GM18951 (cell line): Measurements from ENCODE around the gene TMEM121.

Experiments used
- POLR2A ChIP-seq: IDR thresholded peaks from 4 replicates; pipeline ENCODE4 v1.6.1; 2011; ENCODE audit warnings: mild to moderate bottlenecking; ENCODE audit not compliant: insufficient read length, insufficient read depth; ENCODE audit errors: extremely low read depth
- in situ Hi-C: fragments of 300-500 bp; cut with MboI; formaldehyde crosslinking; loops from one replicate; pipeline ENCODE4 v1.12.0; 2022; ENCODE audit warnings: low sequenced_read_pairs, mixed read lengths, inconsistent platforms; ENCODE audit not compliant: unreplicated experiment

The TMEM121 gene

DNA sequence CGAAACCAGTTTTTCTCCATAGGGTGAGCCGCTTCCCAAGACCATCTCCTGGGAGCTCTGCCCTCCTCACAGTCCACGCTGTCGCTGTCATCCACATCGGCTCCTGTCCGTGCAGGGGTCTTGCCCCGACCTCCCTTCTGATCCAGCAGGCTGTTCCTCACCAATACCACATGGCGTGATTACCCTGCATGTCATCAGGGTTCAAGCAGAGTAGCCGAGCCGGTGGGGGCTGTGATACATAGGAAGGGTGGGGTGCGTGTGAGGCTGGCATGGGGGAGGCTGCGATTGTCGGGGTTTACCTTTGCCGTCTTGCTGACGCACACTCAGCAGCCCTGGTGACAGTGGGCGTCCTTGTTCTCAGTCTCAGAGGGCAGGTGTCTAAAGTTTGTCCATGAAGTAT lies 18.3 kb upstream of the TMEM121 start:
- in situ Hi-C loops = no loop called here
- TF ChIP-seq POLR2A = no peak

DNA sequence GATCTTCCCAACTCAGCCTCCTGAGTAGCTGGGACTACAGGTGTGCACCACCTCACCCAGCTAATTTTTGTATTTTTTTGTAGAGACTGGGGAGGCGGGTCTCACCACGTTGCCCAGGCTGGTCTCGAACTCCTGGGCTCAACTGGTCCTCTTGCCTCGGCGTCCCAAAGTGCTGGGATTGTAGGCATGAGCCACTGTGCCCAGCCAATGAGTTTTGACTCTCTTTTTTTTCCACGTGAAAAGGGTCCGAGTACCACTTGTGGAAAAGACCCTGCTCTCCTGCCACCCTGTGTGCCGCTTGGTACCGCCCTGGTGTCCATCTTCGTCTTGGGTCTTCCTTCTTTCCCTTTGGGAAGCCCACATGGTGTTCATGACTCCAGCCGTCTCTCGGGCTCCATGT lies 17.8 kb upstream of the TMEM121 start:
- no peak for TF ChIP-seq POLR2A
- in situ Hi-C loops = no loop called here

DNA sequence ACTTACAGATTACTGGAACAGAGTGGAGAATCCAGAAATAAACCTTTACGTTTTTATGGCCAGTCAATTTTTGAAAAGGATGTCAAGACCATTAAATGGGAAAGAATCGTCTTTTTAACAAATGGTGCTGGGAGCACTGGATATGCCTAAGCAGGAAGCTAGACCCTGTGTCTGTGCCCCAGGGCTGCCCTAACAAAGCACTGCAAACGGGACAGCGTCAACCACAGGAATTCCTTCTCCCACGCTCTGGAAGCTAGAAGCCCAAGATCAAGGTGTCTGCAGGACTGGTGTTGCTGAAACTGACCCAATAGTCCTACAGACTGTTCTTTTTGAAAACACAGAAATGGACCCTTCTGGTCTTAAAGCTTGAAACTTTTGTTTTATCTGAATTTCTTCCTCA lies 9.3 kb upstream of the TMEM121 start:
- no peak for TF ChIP-seq POLR2A
- in situ Hi-C loops = no loop called here

DNA sequence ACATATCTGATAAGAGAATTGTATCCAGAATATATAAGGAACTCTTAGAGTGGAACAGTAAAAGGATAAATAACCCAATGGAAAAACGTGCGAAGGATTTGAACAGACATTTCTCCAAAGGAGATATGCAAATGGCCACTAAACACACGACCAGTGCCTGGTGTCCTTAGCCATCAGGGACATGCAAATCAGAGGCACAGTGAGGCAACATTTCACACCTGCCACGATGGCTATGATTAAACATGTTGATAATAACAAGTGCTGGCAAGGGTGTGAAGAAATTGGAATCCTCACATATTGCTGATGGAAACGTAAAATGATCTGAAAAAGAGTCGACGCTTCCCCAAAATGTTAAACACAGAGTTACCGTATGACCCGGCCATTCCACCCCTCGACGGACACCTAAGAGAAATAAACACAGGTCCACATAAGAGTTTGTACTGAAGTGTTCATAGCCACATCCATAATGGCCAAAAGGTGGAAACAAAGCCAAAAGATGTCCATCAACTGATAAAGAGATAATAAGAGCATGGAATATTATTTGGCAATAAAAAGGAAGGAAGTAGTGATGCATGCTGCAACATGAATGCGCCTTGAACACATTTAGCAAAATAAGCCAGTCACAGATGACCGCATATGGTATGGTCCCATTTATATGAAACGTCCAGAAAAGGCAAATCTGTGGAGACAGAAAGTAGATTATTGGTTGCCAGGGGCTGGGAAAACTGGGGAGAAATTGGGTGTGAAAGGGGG lies 6.3 kb upstream of the TMEM121 start:
- in situ Hi-C loops = no loop called here
- TF ChIP-seq POLR2A = no peak

DNA sequence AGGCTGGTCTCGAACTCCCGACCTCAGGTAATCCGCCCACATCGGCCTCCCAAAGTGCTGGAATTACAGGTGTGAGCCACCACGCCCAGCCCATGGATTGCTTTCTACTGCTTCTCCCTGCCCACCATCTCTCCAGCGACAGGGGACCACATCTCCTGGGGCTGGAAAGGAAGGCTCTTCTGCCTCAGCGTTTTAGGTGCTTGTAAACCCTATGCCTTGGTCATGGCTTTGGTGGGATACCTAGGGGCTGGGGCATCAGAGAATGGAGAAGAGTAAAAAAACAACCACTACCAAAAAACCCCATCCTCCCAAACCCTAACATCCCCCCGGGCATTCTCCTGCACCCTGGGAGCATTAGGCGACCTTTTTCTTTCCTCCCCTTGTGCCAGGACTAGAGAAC lies 1.1 kb upstream of the TMEM121 start:
- in situ Hi-C loops = no loop called here
- no peak for TF ChIP-seq POLR2A

DNA sequence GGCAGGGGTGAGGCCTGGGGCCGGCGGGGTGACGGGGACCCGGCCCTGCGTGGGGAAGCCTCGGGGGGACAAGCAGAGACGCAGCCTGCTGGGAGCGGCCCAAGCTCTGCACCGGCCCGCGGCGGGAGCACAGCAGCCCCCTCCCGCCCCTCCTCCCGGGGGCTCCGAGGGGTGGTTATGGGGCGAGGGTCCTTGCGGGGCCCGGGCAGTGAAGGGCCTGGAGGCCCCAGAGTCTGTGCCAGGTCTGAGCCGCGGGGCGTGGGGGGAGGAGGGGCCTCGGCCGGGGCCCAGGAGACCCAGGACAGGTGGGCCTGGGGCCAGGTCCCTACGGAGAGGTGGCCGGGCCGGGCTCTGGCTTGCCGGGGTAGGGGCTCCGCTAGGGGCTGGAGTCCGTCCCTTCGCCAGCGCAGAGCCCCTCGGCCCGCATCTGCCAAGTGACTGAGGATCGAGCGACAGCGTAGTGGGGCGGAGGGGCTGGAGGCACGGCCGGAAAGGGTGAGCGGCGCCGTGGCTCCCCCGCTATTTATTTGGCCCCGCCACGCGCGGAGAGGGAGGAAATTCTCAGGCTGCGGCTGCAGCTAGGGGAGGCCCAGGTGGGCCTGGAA lies 495 bp downstream of the TMEM121 start:
- in situ Hi-C loops = no loop called here
- TF ChIP-seq POLR2A = no peak

DNA sequence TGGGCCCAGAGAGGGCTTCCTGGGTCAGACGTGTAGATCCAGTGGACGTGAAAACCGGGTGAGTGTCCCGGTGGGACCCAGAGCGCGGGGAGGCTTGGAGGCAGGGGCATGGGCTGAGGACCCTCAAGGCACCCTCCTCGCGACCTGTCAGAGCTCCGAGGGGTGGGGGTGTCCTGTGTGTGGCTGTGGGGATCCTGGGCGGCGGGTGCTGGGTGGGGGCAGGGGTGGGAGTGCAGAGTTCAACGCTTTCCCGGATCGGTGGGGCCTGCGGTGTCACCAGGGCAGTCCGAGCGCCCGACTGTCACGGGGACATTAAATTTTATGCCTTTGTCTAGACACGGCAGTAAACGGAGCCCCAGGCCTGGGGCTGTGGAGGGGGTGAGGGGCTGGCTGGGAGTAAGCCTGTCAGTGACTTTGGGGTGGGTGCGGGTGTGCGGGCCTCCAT lies 1.0 kb downstream of the TMEM121 start:
- in situ Hi-C loops = no loop called here
- TF ChIP-seq POLR2A = no peak

DNA sequence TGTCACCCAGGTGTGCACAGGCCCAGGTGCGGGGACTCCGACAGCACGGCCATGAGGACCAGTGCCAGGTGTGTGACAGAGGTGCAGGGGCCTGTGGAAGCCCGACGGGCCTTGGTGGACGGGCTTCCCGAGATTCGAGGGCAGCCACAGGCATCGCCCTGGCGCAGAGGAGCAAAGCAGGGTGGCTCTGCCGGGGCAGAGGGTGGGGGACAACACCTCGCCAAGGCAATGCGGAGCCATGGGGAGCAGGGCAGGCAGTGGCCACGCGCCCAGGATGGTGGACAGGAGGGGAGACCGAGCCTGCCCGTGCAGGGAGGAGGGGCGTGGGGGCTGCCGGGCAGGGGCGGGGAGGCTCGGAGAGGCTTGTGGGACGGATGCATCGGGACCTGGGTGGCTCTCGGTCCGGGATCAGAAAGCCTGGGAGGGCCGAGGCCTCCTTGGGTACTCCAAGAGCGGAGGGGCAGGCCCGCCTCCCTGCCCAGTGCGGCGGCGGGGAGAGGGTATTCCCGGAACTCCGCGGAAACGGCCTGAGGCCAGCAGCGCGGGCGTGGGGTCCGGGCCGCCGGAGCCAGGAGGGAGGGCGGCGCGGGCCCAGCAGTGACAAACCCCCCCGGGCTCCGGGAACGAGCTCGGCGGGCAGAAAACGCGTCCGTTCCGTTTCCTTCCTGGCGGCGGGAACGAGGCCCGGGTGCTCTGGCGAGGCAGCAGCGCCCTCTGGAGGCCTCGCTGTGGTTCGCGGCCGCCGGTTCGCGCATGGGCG lies 1.6 kb downstream of the TMEM121 start:
- in situ Hi-C loops = no loop called here

DNA sequence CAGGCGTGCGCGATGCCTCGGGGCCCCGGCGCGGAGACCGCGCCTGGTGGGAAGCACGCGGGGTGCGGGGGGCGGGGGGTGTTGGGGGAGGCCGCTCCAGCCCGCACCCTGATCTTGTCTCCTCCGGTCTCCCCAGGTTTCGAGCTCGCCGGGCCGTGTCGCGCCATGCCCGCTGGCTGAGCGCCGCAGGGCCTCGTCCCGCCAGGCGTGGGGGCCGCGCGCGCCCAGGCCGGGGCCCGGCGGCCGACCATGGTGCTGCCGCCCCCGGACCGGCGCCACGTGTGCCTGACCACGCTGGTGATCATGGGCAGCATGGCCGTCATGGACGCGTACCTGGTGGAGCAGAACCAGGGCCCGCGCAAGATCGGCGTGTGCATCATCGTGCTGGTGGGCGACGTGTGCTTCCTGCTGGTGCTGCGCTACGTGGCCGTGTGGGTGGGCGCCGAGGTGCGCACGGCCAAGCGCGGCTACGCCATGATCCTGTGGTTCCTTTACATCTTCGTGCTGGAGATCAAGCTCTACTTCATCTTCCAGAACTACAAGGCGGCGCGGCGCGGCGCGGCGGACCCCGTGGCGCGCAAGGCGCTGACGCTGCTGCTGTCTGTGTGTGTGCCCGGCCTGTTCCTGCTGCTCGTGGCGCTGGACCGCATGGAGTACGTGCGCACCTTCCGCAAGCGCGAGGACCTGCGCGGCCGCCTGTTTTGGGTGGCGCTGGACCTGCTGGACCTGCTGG lies 2.4 kb downstream of the TMEM121 start:
- no peak for TF ChIP-seq POLR2A
- in situ Hi-C loops = no loop called here

More for the DNA sequence above, 1.6 kb downstream of the TMEM121 start:
- TF ChIP-seq POLR2A = no peak

DNA sequence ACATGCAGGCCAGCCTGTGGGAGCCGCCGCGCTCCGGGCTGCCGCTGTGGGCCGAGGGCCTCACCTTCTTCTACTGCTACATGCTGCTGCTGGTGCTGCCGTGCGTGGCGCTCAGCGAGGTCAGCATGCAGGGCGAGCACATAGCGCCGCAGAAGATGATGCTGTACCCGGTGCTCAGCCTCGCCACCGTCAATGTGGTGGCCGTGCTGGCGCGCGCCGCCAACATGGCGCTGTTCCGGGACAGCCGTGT lies 2.9 kb downstream of the TMEM121 start:
- in situ Hi-C loops = no loop called here
- TF ChIP-seq POLR2A = no peak

DNA sequence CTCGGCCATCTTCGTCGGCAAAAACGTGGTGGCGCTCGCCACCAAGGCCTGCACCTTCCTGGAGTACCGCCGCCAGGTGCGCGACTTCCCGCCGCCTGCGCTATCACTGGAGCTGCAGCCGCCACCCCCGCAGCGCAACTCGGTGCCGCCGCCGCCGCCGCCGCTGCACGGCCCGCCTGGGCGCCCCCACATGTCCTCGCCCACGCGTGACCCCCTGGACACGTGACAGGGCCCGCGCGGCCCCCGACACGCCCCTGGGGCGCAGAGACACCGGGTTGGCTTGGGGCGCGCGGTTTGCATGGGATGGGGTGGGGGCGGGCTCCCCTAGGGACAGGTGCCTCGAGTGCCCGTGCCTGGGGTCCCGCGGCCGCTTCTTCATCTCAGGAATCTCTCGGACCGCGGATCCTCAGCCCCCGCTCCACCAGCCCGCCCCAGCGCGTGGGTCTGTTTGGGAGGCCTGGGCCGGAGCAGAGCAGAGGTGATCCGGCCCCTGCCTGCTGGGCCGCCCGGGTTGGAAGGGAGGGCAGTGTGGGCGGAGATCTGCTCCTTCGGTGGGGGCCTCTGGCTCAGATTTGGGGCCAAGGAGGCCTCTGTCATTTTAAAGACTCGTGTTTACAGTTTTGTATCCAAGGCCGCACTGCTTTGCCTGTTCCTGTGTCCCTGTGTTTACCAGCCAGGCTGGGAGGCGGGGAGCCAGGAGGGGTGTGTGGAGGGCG lies 3.3 kb downstream of the TMEM121 start:
- in situ Hi-C loops = no loop called here

DNA sequence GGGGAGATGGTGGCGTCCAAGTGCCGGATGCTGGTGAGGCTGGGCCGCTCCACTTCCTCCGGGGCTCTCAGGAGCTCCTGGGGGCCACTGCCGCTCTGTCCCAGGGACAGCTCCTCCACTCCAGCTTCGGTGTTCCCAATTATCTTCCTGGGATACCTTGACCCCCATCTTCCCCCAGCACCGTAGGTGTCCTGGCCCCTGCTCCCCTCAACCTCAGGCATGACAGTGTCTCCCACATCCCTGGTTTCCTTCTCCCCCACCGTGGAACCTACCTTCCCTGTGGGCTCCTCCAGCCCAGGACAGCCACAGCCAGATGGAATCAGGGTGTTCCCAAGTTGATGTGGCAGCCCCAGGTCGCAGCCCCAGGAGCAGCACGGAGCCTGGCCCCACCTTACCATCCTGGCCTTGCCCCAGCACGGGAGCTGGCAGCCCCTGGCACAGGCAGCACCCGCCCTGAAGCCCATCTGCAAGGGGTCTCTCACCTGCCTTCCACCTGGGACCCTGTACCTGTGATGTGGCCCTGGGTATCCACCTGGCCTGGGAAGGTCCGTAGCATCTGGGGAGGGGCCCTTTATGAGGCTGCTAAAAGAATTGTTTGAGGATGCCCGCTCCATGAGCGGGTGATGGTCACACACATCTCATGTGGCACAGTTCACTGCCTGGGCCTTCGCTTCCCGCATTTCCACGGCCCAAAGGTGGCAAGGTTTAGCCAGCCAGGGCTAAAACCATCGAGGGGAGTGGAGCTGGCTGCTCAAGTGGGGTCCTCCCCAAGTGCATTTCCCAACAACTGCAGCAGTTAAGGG lies 4.1 kb downstream of the TMEM121 start:
- no peak for TF ChIP-seq POLR2A
- in situ Hi-C loops = no loop called here

More for the DNA sequence above, 3.3 kb downstream of the TMEM121 start:
- TF ChIP-seq POLR2A = no peak
